DOHH2 (cell line): ENCODE results near the gene PARVB.

Experiments
- EZH2phosphoT487 ChIP-seq: fragments of 200-600 bp; sonication (generic); IDR thresholded peaks from 2 replicates; pipeline ENCODE4 v1.6.1; 2017; ENCODE audit warnings: borderline replicate concordance, mild to moderate bottlenecking, antibody characterized with exemption, low read length, moderate library complexity, mixed read lengths
- TF ChIP-seq, protein P1 (sequence below): fragments of 200-600 bp; sonication (generic); IDR thresholded peaks from one replicate; pipeline ENCODE4 v1.5.1; 2014; ENCODE audit warnings: antibody characterized with exemption, mild to moderate bottlenecking, low read depth, low read length; ENCODE audit not compliant: poor library complexity, severe bottlenecking

DNA sequence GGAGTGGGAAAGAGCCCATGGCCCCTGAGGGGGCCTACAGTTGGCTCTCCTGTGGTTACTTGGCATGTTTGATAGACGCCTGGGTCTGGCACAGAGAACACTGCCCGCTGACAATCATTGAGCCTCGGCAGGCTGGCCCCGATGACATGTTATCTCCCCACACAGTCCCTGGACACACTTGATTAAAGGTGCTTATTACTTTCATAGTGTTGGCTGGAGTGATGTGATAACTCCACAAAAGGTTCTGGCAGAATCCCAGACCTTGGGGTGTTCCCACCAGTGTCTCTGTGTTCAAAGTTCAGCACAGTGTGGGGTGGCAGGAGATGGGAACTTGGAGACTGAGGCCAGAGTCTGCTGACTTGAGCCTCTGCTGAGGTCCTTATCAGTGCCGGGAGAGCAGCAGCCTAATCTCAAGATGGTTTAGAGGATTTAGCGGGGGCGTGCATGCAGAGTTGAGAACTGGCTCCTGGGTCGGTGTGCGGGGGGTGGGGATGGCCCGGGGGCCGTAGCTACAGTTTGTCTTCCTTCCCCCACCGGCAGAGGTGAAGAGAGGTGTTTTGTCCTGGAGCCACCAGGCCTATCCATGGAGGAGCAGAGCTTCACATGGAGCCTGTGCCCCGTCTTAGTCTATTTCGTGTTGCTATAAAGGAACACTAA is 22.5 kb downstream of the PARVB start:
- TF ChIP-seq, protein P1, sequence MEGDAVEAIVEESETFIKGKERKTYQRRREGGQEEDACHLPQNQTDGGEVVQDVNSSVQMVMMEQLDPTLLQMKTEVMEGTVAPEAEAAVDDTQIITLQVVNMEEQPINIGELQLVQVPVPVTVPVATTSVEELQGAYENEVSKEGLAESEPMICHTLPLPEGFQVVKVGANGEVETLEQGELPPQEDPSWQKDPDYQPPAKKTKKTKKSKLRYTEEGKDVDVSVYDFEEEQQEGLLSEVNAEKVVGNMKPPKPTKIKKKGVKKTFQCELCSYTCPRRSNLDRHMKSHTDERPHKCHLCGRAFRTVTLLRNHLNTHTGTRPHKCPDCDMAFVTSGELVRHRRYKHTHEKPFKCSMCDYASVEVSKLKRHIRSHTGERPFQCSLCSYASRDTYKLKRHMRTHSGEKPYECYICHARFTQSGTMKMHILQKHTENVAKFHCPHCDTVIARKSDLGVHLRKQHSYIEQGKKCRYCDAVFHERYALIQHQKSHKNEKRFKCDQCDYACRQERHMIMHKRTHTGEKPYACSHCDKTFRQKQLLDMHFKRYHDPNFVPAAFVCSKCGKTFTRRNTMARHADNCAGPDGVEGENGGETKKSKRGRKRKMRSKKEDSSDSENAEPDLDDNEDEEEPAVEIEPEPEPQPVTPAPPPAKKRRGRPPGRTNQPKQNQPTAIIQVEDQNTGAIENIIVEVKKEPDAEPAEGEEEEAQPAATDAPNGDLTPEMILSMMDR: no peak
- no peak for TF ChIP-seq EZH2phosphoT487
